BLaER1 treated with 17β-estradiol and CSF1 and Interleukin-3, amounts not matched to agents 10 nM and 100 nM (cell line): Measurements from ENCODE around the gene FNDC5.

Source experiments
- H3K27ac ChIP-seq, 11 experiments: shearing (Covaris generic); formaldehyde crosslinking; 2 replicates each; pipeline ENCODE4 v1.8.1; 2022
- H3K27me3 ChIP-seq, 11 experiments: shearing (Covaris generic); formaldehyde crosslinking; 2 replicates each; pipeline ENCODE4 v1.8.1; 2022
- H3K36me3 ChIP-seq, 11 experiments: shearing (Covaris generic); formaldehyde crosslinking; 2 replicates each; pipeline ENCODE4 v1.8.1; 2022
- H3K4me1 ChIP-seq, 10 experiments: shearing (Covaris generic); formaldehyde crosslinking; 2 replicates each; pipeline ENCODE4 v1.8.1; 2022
- H3K4me2 ChIP-seq, 11 experiments: shearing (Covaris generic); formaldehyde crosslinking; 2 replicates each; pipeline ENCODE4 v1.8.1; 2022
- H3K4me3 ChIP-seq, 10 experiments: shearing (Covaris generic); formaldehyde crosslinking; 2 replicates each; pipeline ENCODE4 v1.8.1; 2022
- H3K9ac ChIP-seq, 11 experiments: shearing (Covaris generic); formaldehyde crosslinking; 2 replicates each; pipeline ENCODE4 v1.8.1; 2022
- H3K9me3 ChIP-seq, 11 experiments: shearing (Covaris generic); formaldehyde crosslinking; replicated peaks in 1 of 11; 2 replicates each; pipeline ENCODE4 v1.8.1; 2022
- H4K20me1 ChIP-seq, 11 experiments: shearing (Covaris generic); formaldehyde crosslinking; 2 replicates each; pipeline ENCODE4 v1.8.1; 2022
- Cebpa-rat ChIP-seq, 11 experiments: shearing (Covaris generic); IDR thresholded peaks; 2 replicates each; pipeline ENCODE4 v1.8.1; 2022

FNDC5 gene

GRCh38 chr1:32888134-32888533, 17.4 kb upstream of the FNDC5 start:
- Histone ChIP-seq H3K36me3 (no peaks in the 10 kb centered on the region), H3K9me3 (no peaks in the 10 kb centered on the region), H3K4me3 (no peak overlapping the region), H4K20me1 (peaks cover 0 to 24% (median 0%) of the 10 kb centered on the region in 11 experiments; a peak in 4 of 22 replicates), H3K27ac (no peak overlapping the region), H3K27me3 (peaks cover 31 to 48% (median 41%) of the 10 kb centered on the region in 11 experiments), H3K9ac (no peak overlapping the region), H3K4me2 (no peak overlapping the region), H3K4me1 (peaks cover 0 to 9% (median 5%) of the 10 kb centered on the region in 10 experiments; a peak in 8 of 20 replicates)
- no peak for TF ChIP-seq Cebpa-rat (IDR thresholded peaks at IDR 0.05)

- Histone ChIP-seq H3K4me3 (no peak overlapping the region), H3K4me1 (peaks cover 0 to 4% (median 2%) of the 10 kb centered on the region in 10 experiments; a peak in 6 of 20 replicates), H3K36me3 (no peaks in the 10 kb centered on the region), H3K4me2 (no peak overlapping the region), H3K27me3 (peaks cover 26 to 43% (median 36%) of the 10 kb centered on the region in 11 experiments), H3K9me3 (no peaks in the 10 kb centered on the region), H4K20me1 (peaks cover 0 to 24% (median 0%) of the 10 kb centered on the region in 11 experiments; a peak in 4 of 22 replicates), H3K9ac (no peak overlapping the region), H3K27ac (no peak overlapping the region)
- TF ChIP-seq Cebpa-rat (IDR thresholded peaks at IDR 0.05), result no peak
Measured at GRCh38 chr1:32887623-32888022, 16.9 kb upstream of the FNDC5 start.

- peaks cover 22 to 36% (median 29%) of the 10 kb centered on the region in 11 experiments for H3K27me3 ChIP-seq
- peaks cover 0 to 5% (median 0%) of the 10 kb centered on the region in 10 experiments; a peak in 3 of 20 replicates for H3K4me1 ChIP-seq
- peaks cover 0 to 24% (median 0%) of the 10 kb centered on the region in 11 experiments; a peak in 4 of 22 replicates for H4K20me1 ChIP-seq
- no peaks in the 10 kb centered on the region for H3K36me3 ChIP-seq
- H3K4me3 ChIP-seq, result no peak overlapping the region
- no peaks in the 10 kb centered on the region for H3K9me3 ChIP-seq
- no peak overlapping the region for H3K4me2 ChIP-seq
- no peak overlapping the region for H3K27ac ChIP-seq
- no peak for TF ChIP-seq Cebpa-rat (IDR thresholded peaks at IDR 0.05)
- no peak overlapping the region for H3K9ac ChIP-seq
Measured at GRCh38 chr1:32886828-32887414, 16.2 kb upstream of the FNDC5 start.

- Histone ChIP-seq H3K4me3 (no peak within 1 kb of the TSS), H3K27me3 (peaks cover 22 to 31% (median 27%) of the 10 kb centered on the region in 11 experiments), H3K4me2 (no peak within 1 kb of the TSS)
Measured at GRCh38 chr1:32886004-32886827, 15.5 kb upstream of the FNDC5 start, which contains the start of gene HPCA. Gene HPCA (plus strand): TSS chr1:32886491. CDS start chr1:32888899, 2,408 bp downstream.

GRCh38 chr1:32885676-32886003, 14.9 kb upstream of the FNDC5 start:
- Histone ChIP-seq H3K4me1 (peaks cover 0 to 7% (median 0%) of the 10 kb centered on the region in 10 experiments; a peak in 3 of 20 replicates), H4K20me1 (peaks cover 0 to 18% (median 0%) of the 10 kb centered on the region in 11 experiments; a peak in 3 of 22 replicates), H3K27me3 (peaks cover 22 to 31% (median 27%) of the 10 kb centered on the region in 11 experiments), H3K4me2 (no peak overlapping the region), H3K9me3 (no peaks in the 10 kb centered on the region), H3K27ac (no peak overlapping the region), H3K4me3 (no peak overlapping the region), H3K9ac (no peak overlapping the region), H3K36me3 (no peaks in the 10 kb centered on the region)
- no peak for TF ChIP-seq Cebpa-rat (IDR thresholded peaks at IDR 0.05)

More at GRCh38 chr1:32886004-32886827, 15.5 kb upstream of the FNDC5 start, which contains the start of gene HPCA:
- Histone ChIP-seq H3K27ac (no peak within 1 kb of the TSS), H3K9me3 (no peaks in the 10 kb centered on the region), H3K36me3 (no peaks in the 10 kb centered on the region), H3K4me1 (peaks cover 0 to 7% (median 0%) of the 10 kb centered on the region in 10 experiments; a peak in 3 of 20 replicates), H3K9ac (no peak within 1 kb of the TSS), H4K20me1 (peaks cover 0 to 23% (median 0%) of the 10 kb centered on the region in 11 experiments; a peak in 4 of 22 replicates)
- no peak for TF ChIP-seq Cebpa-rat (IDR thresholded peaks at IDR 0.05)

GRCh38 chr1:32884726-32885125, 14.0 kb upstream of the FNDC5 start:
- Histone ChIP-seq H3K27me3 (peaks cover 22 to 31% (median 27%) of the 10 kb centered on the region in 11 experiments), H3K4me3 (no peak overlapping the region), H3K9me3 (no peaks in the 10 kb centered on the region), H3K4me2 (no peak overlapping the region), H3K4me1 (peaks cover 0 to 7% (median 0%) of the 10 kb centered on the region in 10 experiments; a peak in 3 of 20 replicates), H4K20me1 (peaks cover 0 to 16% (median 0%) of the 10 kb centered on the region in 11 experiments; a peak in 3 of 22 replicates), H3K36me3 (no peaks in the 10 kb centered on the region), H3K9ac (no peak overlapping the region), H3K27ac (no peak overlapping the region)
- no peak for TF ChIP-seq Cebpa-rat (IDR thresholded peaks at IDR 0.05)

- Histone ChIP-seq H3K27ac (no peak overlapping the region), H4K20me1 (peaks cover 0 to 16% (median 0%) of the 10 kb centered on the region in 11 experiments; a peak in 3 of 22 replicates), H3K4me3 (no peak overlapping the region), H3K4me1 (peaks cover 0 to 7% (median 0%) of the 10 kb centered on the region in 10 experiments; a peak in 3 of 20 replicates), H3K36me3 (no peaks in the 10 kb centered on the region), H3K9ac (no peak overlapping the region), H3K4me2 (no peak overlapping the region), H3K27me3 (peaks cover 22 to 31% (median 27%) of the 10 kb centered on the region in 11 experiments), H3K9me3 (no peaks in the 10 kb centered on the region)
- no peak for TF ChIP-seq Cebpa-rat (IDR thresholded peaks at IDR 0.05)
Measured at GRCh38 chr1:32884032-32884372, 13.3 kb upstream of the FNDC5 start.

GRCh38 chr1:32883338-32884031, 12.8 kb upstream of the FNDC5 start:
- TF ChIP-seq Cebpa-rat (IDR thresholded peaks at IDR 0.05), result no peak
- Histone ChIP-seq H3K36me3 (no peaks in the 10 kb centered on the region), H3K4me1 (peaks cover 0 to 7% (median 0%) of the 10 kb centered on the region in 10 experiments; a peak in 3 of 20 replicates), H3K9ac (no peak overlapping the region), H3K27ac (no peak overlapping the region), H3K4me3 (no peak overlapping the region), H4K20me1 (peaks cover 0 to 14% (median 0%) of the 10 kb centered on the region in 11 experiments; a peak in 3 of 22 replicates), H3K9me3 (no peaks in the 10 kb centered on the region), H3K27me3 (peaks cover 22 to 31% (median 27%) of the 10 kb centered on the region in 11 experiments), H3K4me2 (no peak overlapping the region)
